Midbrain (tissue), 1 donor: ENCODE data around the gene MSLN.

ENCODE experiments used
- DNase-seq: peaks from one replicate; lab custom pipeline; 2025; lab: John Stamatoyannopoulos, UW

The MSLN gene

DNA sequence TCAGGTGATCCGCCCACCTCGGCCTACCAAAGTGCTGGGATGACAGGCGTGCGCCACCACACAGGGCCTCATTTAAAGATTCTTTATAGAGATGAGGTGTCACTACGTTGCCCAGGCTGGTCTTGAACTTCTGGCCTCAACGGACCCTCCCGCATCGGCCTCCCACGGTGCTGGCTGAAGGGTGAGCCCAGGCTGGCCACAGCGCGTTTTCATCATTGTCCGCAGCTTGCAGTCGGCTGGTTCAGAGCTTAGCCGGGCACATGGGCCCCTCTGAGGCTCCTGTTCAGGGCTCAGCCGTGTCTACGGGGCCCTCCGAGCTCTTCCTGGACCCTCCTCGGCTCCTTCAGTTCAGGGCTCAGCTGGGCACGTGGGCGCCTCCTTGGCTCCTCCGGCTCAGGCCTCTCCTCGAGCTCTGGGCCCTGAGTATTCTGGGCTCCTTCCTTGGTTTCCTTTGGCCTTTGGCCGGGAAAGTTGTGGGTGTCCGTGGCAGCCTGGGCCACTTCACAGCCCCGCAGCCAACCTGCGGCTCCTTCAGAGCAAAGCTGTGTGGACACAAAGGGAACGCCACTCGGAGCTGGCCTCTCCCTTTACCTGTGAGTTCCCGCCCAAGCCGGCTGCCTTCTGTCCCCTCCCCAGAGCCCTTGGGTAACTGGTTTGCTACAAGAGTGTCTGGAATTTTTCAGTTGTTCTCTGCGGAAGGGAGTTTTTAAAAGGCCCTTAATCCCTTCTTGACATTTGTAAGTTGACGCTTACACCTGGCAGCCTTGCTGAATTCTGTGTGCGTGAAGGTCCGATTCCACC is 1.2 kb upstream of the MSLN start:
- no peak for DNase-seq

DNA sequence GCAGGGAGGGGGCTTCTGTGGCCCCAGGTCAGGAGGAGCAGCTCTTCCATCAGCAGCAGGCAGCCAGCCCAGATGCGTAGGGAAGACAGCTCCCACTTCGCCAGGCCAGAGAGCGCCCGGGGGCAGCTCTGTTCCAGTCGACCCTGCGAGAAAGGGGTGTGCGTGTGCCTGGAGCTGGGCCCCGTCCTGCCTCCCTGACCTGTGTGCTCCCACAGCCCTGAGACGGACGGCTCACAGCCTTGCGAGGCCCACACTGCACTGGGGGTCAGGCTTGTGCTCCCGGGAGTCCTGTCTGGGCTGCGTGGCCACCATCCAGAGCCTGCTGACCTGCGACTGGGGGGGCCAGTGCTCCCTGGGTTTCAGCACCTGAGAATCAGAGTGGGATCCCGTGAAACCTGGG is 469 bp upstream of the MSLN start:
- no peak for DNase-seq

DNA sequence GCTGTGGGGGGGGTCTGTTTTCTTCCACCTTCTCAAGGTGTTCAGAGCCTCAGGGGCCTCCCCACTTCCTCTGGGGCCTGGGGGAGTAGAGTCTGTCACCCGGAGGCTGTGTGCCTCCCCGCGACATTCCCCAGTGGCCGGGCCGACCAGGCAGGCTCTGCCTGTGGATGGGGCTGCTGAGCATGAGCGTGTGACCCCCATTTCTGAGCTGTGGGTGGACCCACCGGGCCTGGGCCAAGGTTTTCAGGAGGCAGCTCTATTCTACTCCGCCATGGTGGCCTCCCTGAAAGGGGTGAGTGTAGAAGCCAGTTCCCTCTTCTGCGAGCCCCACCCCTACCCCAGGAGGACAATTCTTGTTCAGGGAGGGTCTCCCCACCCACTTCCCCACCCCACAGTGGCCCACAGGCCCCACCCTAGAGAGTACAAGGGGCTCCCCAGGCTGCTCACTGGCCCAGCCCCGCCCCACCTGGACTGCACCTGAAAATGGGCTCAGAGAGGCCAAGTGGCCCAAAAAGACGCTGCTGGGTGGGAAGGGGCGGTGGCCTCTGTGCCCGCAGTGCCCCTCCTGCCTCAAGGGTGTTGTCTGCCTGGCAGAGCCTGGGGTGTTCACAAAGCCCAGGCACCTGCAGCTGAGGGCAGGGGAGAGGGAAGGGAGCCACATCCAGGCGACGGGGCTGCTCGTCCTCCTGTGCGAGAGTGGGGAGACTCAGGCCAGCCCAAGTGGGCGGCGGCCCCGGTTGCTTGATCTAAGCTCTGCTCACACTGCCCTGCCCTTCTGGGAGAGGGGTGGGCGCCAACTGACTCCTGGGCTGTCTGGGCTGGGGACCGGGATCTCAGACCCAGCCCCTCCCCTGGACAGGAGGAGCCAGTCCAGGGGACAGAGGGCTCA is 1.3 kb downstream of the MSLN start:
- DNase-seq = no peak

- DNase-seq = no peak
These were observed 2.2 kb downstream of the MSLN start for GRCh38 chr16:762595-763268.

- DNase-seq = no peak
These were observed 3.0 kb downstream of the MSLN start for GRCh38 chr16:763369-764183.

DNA sequence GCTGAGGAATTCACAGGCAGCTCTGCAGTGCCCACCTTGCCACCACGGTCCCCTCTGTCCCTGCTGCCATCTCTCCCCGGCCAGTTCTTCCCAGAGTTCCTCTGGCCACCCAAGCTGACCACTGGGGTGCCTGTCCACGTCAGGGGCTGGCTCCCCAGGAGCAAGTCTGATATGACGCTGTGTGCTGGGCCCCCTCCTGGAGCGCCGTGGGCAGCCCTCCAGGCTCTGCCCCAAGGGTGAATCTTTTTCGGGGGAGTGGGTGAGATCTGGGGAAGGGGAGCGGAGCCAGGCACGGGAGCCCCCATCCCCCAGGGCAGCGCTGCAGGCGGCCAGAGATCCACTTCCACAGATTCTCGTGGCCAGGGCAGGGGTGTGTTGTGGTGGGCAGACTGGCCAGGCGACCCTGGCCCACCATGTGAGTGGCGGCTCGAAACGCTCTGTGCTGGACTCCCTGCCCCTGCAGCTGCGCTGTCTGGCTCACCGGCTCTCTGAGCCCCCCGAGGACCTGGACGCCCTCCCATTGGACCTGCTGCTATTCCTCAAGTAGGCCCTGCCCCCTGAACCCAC is 3.7 kb downstream of the MSLN start:
- DNase-seq = no peak

GRCh38 chr16:764848-765487 is 4.4 kb downstream of the MSLN start:
- no peak for DNase-seq

DNA sequence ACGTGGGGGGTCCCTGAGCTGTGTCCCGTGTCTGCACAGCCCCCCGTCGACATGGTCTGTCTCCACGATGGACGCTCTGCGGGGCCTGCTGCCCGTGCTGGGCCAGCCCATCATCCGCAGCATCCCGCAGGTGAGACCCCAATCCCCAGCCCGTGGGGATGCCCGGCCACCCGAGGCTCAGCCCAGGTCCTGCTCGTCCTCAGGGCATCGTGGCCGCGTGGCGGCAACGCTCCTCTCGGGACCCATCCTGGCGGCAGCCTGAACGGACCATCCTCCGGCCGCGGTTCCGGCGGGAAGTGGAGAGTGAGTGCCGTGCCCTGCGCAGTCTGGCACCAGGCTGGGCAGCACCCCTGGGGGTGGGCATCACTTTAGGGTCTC is 4.9 kb downstream of the MSLN start:
- DNase-seq = no peak

GRCh38 chr16:766008-766819 is 5.7 kb downstream of the MSLN start:
- DNase-seq = no peak

DNA sequence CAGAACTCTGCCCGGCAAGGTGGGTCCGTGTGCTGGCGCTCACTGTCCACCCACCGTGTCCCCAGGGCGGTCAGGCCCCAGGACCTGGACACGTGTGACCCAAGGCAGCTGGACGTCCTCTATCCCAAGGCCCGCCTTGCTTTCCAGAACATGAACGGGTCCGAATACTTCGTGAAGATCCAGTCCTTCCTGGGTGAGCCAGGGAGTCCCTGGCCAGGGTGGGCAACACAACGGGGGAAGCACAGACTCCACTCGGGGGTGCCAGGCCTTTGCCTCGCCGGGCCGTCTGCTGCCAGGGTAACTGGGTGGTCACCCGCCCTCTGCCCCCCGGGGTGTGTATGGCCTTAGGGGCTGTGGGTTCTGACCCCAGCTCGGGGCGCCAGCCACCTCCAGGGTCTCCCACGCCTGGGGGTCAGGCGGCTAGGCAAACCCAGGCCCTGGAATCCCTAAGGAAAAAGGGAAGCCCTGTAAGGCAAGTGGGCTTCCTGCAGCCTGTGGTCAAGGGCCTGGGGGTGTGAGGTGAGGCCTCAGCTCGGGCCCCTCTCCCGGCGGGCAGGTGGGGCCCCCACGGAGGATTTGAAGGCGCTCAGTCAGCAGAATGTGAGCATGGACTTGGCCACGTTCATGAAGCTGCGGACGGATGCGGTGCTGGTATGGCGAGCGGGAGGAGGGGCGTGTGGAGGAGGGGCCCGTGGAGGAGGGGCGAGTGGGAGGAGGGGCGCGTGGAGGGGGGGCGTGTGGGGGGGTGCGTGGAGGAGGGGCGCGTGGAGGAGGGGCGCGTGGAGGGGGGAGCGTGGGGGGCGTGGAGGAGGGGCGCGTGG is 6.5 kb downstream of the MSLN start:
- no peak for DNase-seq

DNA sequence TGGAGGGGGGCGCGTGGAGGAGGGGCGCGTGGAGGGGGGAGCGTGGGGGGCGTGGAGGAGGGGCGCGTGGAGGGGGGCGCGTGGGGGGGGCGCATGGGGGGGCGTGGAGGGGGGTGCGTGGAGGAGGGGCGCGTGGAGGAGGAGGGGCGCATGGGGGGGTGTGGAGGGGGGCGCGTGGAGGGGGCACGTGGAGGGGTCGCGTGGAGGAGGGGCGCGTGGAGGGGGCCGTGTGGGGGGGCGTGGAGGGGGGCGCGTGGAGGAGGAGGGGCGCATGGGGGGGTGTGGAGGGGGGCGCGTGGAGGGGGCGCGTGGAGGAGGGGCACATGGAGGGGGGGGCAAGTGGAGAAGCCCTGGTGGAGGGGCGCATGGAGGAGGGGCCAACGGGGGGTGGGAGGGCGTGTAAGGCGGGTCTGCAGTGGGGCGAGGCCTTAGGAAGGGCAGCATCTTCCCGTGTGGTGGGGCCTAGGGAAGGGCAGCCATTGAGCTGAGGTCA is 7.3 kb downstream of the MSLN start:
- DNase-seq = no peak

DNA sequence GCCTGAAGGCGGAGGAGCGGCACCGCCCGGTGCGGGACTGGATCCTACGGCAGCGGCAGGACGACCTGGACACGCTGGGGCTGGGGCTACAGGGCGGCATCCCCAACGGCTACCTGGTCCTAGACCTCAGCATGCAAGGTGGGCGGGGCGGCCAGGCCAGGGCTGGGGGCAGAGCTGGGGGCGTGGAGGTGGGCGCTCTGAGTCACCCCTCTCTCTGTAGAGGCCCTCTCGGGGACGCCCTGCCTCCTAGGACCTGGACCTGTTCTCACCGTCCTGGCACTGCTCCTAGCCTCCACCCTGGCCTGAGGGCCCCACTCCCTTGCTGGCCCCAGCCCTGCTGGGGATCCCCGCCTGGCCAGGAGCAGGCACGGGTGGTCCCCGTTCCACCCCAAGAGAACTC is 7.9 kb downstream of the MSLN start:
- DNase-seq = no peak

GRCh38 chr16:769184-769784 is 8.8 kb downstream of the MSLN start:
- DNase-seq = no peak

DNA sequence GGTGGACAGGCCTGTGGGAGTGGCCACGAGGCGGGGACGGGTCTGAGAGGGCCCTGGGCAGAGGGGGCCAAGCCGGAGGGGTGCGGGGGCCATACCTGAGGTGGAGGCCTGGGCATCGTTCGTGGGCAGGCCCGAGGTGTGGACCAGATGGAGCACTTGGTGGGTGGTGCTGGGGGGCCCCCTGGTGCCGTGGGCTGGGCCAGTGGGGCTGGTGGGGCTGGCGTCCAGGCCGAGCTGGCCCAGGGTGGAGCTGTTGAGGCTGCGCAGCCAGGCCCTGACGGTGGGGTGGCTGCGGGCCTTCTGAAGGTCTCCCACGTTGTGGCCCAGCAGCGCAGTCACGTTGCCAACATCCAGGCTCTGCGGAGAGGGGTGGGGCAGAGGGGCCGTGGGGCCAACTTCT is 9.4 kb downstream of the MSLN start:
- no peak for DNase-seq

GRCh38 chr16:770411-770810 is 9.9 kb downstream of the MSLN start:
- DNase-seq = no peak

DNA sequence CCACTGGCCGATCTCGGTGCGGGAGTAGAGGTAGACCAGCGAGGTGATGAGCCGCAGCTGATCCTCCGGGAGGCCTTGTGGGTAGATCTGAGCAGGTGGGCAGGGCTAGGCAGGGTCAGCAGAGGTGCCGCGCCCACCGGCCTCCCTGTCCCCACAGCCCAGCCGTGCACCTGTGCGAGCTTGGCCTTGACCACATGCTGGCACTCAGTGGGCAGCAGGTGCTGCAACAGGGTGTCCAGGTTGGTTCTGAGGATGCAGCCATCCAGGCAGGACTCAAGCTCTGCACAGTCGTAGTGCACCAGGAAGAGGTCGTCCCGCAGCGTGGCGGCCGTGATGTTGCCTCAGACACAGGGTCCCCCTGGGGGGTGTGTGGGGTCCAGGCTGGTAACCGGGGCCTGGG is 12.4 kb downstream of the MSLN start:
- no peak for DNase-seq

DNA sequence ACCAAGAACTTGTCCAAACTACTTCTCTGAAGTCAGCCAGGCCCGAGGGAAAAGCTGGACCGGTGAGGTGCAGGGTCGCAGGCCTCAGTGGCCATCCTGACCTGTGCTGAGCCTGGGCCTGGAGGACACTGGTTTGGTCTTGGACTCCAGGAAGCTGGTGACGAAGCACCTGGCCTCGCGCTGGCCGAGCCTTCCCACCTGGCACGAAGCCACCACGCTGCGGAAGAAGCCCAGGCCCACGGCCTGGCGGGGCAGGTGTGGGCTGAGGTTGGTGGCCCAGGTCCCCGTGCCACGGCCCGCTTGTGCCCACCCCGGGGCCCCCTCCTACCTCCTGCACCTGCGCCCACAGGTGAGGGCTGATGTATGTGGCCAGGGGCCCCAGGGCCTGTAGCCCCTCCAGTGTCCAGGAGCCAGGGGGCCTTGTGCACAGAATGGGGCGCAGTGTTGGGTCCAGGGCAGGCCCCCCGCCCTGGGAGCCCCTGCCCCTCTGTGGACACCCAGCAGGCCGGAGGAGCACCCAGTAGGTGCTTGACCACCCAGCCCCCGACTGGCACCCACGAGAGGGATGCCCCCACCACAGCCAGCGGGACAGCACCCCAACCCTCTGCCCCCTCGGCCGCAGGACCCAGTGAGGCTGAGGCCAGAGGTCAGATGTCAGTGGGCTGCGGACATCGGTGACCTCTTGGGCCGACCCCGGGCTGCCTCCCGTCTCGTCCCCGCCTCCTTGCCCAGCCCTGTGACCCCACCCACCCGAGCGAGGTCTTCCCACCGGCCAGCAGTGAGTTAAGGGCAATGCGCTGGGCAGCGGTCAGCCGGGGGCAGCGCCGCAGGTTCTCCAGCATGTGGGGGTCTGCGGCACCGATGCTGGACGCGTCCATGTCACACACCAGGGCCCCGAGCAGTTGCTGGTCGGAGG is 13.8 kb downstream of the MSLN start:
- DNase-seq = no peak
